Lower lobe of right lung (tissue), 2 donors: Measurements from ENCODE around the gene ALLC. TPM values are rescaled to one million over a fixed set of nuclear protein-coding genes. Genes with fewer than 3 reads are reported as not detected.

Source experiments
- ATAC-seq, 2 donors: fragments of 200-7000 bp; cut with Tn5 transposase; one replicate each; pipeline ENCODE4 v1.9.1; 2020 to 2022; ENCODE audit warnings: mild to moderate bottlenecking in 2 of 2, moderate library complexity in 2 of 2
- DNase-seq: peaks from one replicate; pipeline ENCODE4 v3.0.0-alpha.2; 2020
- H3K27ac ChIP-seq: fragments of 200-600 bp; one replicate; pipeline ENCODE4 v1.8.0; 2022
- H3K27me3 ChIP-seq: fragments of 200-600 bp; one replicate; pipeline ENCODE4 v1.8.0; 2022; ENCODE audit warnings: low read depth
- H3K36me3 ChIP-seq: fragments of 200-600 bp; one replicate; pipeline ENCODE4 v1.8.0; 2022; ENCODE audit warnings: mild to moderate bottlenecking
- H3K4me1 ChIP-seq: fragments of 200-600 bp; one replicate; pipeline ENCODE4 v1.8.0; 2022
- H3K4me3 ChIP-seq: fragments of 200-600 bp; one replicate; pipeline ENCODE4 v1.8.0; 2022; ENCODE audit warnings: mild to moderate bottlenecking
- H3K9me3 ChIP-seq: fragments of 200-600 bp; one replicate; pipeline ENCODE4 v1.8.0; 2022
- intact Hi-C: fragments of 100-400 bp; cut with DNase I; formaldehyde crosslinking; loops from one replicate; pipeline ENCODE4 v1.11.0; 2022
- total RNA-seq: library from RNA; stranded (reverse); fragmentation: NEBNext Ultra II Directional; extraction: Animal tissue kit (Norgen Biotek cat#: 25700); gene quantifications from one replicate; pipeline ENCODE4 v1.2.1, GENCODE V29; 2021
- TF ChIP-seq, protein P1 (sequence below): fragments of 200-600 bp; IDR thresholded peaks from one replicate; pipeline ENCODE4 v1.8.0; 2022; ENCODE audit warnings: antibody characterized with exemption, mild to moderate bottlenecking
- donor health status: DM: no; HTN: yes; CAD: no; lungs with severe emphysema.

ALLC gene
- total RNA-seq, 1 donor from 2014 or later, result not detected

DNA sequence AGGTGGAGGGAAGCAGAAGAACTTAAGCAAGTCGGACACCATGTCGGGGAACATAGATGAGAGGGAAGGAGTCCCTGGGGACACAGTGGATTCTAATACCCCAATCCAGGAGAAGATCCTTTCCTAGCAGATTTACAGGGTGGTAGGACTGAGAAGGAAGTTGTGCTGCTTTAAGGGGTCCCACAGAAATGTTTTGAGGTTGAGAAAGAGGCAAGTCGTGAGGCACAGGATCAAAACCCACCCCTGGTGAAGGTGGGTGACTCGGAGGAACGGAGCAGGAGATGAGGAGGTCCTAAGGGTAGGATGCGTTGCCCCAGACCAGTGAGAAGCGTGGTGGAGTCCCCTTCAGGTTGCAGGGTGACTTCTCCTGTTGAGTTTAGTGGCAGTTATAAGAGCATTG lies 78.1 kb downstream of the ALLC start:
- TF ChIP-seq, protein P1, sequence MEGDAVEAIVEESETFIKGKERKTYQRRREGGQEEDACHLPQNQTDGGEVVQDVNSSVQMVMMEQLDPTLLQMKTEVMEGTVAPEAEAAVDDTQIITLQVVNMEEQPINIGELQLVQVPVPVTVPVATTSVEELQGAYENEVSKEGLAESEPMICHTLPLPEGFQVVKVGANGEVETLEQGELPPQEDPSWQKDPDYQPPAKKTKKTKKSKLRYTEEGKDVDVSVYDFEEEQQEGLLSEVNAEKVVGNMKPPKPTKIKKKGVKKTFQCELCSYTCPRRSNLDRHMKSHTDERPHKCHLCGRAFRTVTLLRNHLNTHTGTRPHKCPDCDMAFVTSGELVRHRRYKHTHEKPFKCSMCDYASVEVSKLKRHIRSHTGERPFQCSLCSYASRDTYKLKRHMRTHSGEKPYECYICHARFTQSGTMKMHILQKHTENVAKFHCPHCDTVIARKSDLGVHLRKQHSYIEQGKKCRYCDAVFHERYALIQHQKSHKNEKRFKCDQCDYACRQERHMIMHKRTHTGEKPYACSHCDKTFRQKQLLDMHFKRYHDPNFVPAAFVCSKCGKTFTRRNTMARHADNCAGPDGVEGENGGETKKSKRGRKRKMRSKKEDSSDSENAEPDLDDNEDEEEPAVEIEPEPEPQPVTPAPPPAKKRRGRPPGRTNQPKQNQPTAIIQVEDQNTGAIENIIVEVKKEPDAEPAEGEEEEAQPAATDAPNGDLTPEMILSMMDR, result no peak
- DNase-seq, result no peak
- Histone ChIP-seq H3K9me3 (no peaks in the 10 kb centered on the region), H3K27me3 (no peaks in the 10 kb centered on the region), H3K27ac (no peak overlapping the region), H3K4me1 (no peaks in the 10 kb centered on the region), H3K4me3 (no peak overlapping the region), H3K36me3 (no peaks in the 10 kb centered on the region)
- intact Hi-C loops, result no loop called here
- ATAC-seq, result no peak

- no peak overlapping the region for H3K4me3 ChIP-seq
- H3K27ac ChIP-seq, result no peak overlapping the region
- no peak for ATAC-seq
- H3K9me3 ChIP-seq, result no peaks in the 10 kb centered on the region
- H3K27me3 ChIP-seq, result no peaks in the 10 kb centered on the region
- no peaks in the 10 kb centered on the region for H3K36me3 ChIP-seq
- H3K4me1 ChIP-seq, result no peaks in the 10 kb centered on the region
- DNase-seq, result no peak
- intact Hi-C loops, result no loop called here
- TF ChIP-seq, protein P1, result no peak
Measured at GRCh38 chr2:3737128-3737527, 79.1 kb downstream of the ALLC start.

- intact Hi-C loops, result no loop called here
- no peak overlapping the region for H3K27ac ChIP-seq
- H3K4me3 ChIP-seq, result no peak overlapping the region
- no peaks in the 10 kb centered on the region for H3K4me1 ChIP-seq
- H3K27me3 ChIP-seq, result no peaks in the 10 kb centered on the region
- ATAC-seq, result no peak
- no peaks in the 10 kb centered on the region for H3K9me3 ChIP-seq
- H3K36me3 ChIP-seq, result no peaks in the 10 kb centered on the region
- no peak for DNase-seq
- TF ChIP-seq, protein P1, result no peak
Measured at GRCh38 chr2:3738454-3738853, 80.5 kb downstream of the ALLC start.

DNA sequence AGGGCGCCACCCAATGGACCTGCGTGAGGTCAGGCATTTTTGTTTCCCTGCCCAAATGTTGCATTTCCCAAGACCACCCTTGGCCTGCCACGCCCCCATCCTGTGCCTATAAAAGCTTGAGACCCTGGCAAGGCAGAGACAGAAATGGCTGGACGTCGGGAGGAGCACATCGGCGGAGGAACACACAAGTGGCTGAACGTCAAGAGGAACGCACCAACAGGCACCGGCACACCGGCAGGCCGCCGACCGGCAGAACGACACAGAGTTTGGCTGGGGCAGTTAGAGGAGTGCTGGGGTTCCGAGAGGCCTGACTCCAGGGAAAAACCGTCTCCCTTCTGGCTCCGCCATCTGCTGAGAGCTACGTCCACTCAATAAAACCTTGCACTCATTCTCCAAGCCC lies 81.3 kb downstream of the ALLC start:
- no peaks in the 10 kb centered on the region for H3K4me1 ChIP-seq
- ATAC-seq (no peak), DNase-seq (no peak)
- H3K9me3 ChIP-seq, result no peaks in the 10 kb centered on the region
- no peak overlapping the region for H3K4me3 ChIP-seq
- intact Hi-C loops, result no loop called here
- H3K36me3 ChIP-seq, result no peaks in the 10 kb centered on the region
- no peak overlapping the region for H3K27ac ChIP-seq
- TF ChIP-seq, protein P1, result no peak
- no peaks in the 10 kb centered on the region for H3K27me3 ChIP-seq

- no peaks in the 10 kb centered on the region for H3K4me1 ChIP-seq
- intact Hi-C loops, result no loop called here
- H3K36me3 ChIP-seq, result no peaks in the 10 kb centered on the region
- H3K27me3 ChIP-seq, result no peaks in the 10 kb centered on the region
- H3K9me3 ChIP-seq, result no peaks in the 10 kb centered on the region
- no peak for DNase-seq
- H3K27ac ChIP-seq, result no peak overlapping the region
- no peak for ATAC-seq
- no peak overlapping the region for H3K4me3 ChIP-seq
- TF ChIP-seq, protein P1, result no peak
Measured at GRCh38 chr2:3741396-3741795, 83.4 kb downstream of the ALLC start.
